GM21423 (cell line): ENCODE data around the gene TRPV6.
A peak's percentile ranks its signal among the peaks of the same experiment; 100 is the strongest.

Experiments used
- ATAC-seq: cut with Tn5 transposase; IDR thresholded peaks from one replicate; pipeline ENCODE4 v1.9.1; 2021; ENCODE audit warnings: mild to moderate bottlenecking, moderate library complexity; ENCODE audit not compliant: unreplicated experiment

The TRPV6 gene

DNA sequence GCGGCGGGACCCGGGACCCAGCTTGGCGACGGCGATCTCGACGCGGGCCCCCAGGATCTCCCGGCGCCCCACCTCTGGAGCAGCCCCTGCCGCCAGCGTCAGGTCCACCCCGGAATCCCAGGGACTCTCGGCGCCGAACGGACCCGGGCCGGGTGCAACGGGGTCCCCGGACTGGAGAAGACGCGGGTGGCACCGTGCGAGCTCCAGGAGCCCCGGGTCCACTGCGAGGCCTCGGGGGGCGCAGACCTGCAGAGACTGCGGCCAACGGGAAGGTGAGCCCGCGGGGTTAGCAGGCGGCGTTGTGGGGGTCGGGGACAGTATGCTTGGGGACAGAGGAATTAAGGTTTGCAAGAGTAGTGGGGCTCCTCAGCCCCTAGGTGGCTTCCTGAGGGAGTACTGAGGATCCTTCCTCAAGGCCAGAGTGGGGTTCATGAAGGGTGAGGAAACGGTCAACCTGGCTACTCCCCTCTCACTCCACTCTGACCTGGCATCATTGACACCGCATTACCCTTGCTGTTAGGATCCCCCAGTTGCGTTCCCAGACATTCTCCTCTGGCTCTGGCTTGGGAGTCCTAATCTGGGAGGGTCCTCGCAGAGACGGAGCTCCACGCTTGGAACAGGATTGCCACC lies 30.3 kb downstream of the TRPV6 start:
- ATAC-seq, result peak; percentile 3

- ATAC-seq, result peak; percentile 55
Measured at GRCh38 chr7:142854372-142855113, 31.0 kb downstream of the TRPV6 start, which contains the start of gene EPHB6. Gene EPHB6 (plus strand): TSS chr7:142855076. CDS start chr7:142863228, 8,152 bp downstream.

- ATAC-seq, result peak; percentile 74
Measured at GRCh38 chr7:142853739-142854371, 31.7 kb downstream of the TRPV6 start.

DNA sequence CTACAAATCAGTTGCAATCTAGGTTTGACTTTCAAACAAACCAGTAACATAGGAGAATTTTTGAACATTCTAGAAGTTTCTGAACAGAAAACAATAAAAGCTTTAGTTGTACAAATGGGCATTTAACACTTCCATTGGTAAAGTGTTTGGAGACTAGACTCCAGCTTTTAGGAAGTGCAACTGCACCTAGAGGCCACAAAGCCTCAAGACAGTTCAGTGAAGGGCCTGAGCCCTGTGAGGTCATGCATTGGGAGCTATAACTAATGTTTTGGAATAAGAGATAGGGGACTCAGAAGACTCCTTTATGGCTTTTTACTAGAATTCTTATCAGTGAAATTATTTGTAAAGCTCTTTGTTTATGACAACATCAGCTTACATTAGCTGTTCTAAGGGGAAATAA lies 33.6 kb downstream of the TRPV6 start:
- no peak for ATAC-seq

DNA sequence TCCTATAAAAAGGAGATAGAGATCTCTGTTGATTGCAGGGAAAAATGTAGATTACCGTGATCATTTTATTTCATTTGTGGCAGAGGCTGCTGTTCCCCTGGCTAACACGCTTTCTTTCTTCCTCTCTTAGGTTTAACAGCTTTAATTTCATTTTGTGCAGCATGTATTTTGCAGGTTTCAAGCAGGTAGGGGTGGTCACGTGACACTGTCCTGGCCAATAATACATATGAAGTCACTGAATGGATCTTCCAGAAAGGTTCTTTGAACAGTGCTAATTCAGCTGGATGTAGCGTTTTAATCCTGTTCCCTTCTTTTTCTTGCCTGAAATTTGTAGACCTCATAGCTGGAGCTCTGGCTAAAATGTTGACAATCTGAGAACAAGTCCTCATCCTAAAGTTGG lies 34.3 kb downstream of the TRPV6 start:
- ATAC-seq, result no peak

DNA sequence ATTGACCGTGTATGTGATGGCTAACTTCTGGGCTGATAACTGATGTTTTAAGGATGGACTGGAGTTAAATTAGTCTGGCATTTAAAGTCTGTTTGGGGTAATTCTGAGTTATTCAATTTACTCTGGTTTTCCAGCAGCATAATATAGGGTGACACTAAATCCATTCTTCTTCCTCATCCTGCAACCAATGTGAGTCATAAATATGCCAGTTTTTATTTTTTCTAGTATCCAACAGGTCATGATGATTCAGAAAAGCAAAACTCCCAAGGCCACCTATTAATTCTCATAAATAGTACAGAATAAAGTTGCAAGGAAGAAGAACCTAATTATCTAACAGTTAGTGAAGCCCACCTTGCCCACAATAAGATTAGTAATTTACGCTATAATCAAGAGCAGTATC lies 38.2 kb downstream of the TRPV6 start:
- ATAC-seq, result no peak

- no peak for ATAC-seq
Measured at GRCh38 chr7:142842251-142842766, 43.2 kb downstream of the TRPV6 start.

GRCh38 chr7:142838461-142839213 lies 46.9 kb downstream of the TRPV6 start:
- no peak for ATAC-seq

DNA sequence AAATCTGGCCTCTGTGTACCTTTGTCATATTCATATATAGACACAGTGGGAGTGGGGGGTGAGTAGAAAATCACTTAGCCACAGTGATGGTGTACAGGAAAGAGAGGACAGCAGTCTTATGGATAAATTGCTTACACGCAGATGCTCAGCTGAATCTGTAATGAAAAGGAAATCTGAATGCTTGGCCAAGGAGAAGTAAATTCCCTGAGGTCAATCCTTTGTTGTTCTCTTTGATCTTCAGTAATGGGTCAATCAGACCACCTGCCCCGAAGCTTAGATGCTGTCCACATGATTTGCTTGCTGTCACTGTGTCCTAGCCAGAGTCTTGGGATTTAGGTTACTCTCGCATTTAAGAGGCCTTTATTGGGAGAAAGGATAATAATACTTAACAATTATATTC lies 49.1 kb downstream of the TRPV6 start:
- ATAC-seq, result no peak

DNA sequence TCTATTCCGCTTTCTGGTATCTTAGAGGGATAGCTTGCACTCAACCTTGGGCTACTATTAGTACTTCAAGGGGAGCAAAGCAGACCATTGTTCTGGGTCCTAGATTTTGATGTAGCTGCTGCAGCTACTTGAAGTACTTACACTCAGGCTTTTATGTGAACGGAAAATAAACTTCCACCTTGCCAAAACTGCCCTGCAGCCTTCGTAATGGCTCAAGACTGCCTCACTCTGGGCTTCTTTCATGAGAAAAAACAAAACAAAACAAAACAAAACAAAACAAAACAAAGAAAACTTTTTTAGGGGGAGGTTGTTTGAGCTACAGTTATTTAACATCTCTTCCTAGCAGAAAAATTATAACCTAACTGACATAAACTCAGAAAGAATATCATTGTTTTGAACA lies 50.1 kb downstream of the TRPV6 start:
- ATAC-seq, result no peak

DNA sequence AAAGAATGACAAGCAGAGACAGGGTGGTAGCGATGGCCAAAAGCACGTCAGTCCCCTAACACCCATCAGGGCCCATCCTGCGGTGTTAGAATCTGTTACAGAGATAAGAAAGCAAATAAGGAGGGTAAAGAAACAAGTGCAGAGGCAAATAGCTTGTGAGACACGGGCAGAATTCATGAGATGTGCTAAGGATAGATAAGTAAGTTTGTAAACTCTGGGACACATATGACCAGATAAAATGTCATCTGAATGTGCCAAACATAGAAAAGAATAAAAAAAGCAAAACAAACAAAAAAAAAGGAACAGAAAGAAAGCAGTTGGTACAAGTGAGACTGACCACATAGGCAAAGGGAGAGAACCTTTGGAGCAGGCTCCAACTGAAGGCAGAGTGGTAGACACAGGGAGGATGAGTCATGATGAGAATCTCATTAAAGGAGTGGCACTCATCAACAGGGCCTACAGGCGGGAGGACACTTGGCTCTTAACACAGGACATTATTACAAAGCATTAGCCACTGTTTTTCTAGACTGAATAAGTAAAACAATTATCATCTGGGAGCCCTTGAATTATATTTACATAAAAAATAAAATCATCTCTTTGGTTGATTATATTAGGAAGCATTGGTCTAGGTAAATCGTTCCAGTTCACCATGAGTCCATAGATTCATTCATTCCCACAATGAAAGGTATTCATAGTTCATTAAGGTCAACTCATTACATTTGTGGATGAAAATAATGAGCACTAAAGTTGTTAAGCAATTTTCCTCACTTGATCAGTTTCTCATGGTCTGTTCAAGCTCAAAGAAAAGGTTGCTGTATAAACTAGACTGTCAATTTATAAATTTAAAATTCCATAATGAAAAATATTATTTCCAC lies 52.1 kb downstream of the TRPV6 start:
- ATAC-seq, result peak; percentile 82

- ATAC-seq, result no peak
Measured at GRCh38 chr7:142832417-142832816, 53.1 kb downstream of the TRPV6 start.

GRCh38 chr7:142827951-142828500 lies 57.5 kb downstream of the TRPV6 start:
- no peak for ATAC-seq

- ATAC-seq, result no peak
Measured at GRCh38 chr7:142822714-142823113, 62.8 kb downstream of the TRPV6 start.
